UCSD-AML1 (cell line): ENCODE results near the gene MARF1.
"Not testable (repeated sequence)": the region's sequence is repeated elsewhere in the genome, so short reads cannot be mapped to it uniquely, and the experiment has no call there.

ENCODE experiments used
- DNase-seq: peaks from one replicate; lab custom pipeline; 2025; ENCODE audit not compliant: unreplicated experiment; lab: John Stamatoyannopoulos, UW

MARF1 gene, protein sequence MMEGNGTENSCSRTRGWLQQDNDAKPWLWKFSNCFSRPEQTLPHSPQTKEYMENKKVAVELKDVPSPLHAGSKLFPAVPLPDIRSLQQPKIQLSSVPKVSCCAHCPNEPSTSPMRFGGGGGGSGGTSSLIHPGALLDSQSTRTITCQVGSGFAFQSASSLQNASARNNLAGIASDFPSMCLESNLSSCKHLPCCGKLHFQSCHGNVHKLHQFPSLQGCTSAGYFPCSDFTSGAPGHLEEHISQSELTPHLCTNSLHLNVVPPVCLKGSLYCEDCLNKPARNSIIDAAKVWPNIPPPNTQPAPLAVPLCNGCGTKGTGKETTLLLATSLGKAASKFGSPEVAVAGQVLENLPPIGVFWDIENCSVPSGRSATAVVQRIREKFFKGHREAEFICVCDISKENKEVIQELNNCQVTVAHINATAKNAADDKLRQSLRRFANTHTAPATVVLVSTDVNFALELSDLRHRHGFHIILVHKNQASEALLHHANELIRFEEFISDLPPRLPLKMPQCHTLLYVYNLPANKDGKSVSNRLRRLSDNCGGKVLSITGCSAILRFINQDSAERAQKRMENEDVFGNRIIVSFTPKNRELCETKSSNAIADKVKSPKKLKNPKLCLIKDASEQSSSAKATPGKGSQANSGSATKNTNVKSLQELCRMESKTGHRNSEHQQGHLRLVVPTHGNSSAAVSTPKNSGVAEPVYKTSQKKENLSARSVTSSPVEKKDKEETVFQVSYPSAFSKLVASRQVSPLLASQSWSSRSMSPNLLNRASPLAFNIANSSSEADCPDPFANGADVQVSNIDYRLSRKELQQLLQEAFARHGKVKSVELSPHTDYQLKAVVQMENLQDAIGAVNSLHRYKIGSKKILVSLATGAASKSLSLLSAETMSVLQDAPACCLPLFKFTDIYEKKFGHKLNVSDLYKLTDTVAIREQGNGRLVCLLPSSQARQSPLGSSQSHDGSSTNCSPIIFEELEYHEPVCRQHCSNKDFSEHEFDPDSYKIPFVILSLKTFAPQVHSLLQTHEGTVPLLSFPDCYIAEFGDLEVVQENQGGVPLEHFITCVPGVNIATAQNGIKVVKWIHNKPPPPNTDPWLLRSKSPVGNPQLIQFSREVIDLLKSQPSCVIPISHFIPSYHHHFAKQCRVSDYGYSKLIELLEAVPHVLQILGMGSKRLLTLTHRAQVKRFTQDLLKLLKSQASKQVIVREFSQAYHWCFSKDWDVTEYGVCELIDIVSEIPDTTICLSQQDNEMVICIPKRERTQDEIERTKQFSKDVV (N-terminal part only)

DNA sequence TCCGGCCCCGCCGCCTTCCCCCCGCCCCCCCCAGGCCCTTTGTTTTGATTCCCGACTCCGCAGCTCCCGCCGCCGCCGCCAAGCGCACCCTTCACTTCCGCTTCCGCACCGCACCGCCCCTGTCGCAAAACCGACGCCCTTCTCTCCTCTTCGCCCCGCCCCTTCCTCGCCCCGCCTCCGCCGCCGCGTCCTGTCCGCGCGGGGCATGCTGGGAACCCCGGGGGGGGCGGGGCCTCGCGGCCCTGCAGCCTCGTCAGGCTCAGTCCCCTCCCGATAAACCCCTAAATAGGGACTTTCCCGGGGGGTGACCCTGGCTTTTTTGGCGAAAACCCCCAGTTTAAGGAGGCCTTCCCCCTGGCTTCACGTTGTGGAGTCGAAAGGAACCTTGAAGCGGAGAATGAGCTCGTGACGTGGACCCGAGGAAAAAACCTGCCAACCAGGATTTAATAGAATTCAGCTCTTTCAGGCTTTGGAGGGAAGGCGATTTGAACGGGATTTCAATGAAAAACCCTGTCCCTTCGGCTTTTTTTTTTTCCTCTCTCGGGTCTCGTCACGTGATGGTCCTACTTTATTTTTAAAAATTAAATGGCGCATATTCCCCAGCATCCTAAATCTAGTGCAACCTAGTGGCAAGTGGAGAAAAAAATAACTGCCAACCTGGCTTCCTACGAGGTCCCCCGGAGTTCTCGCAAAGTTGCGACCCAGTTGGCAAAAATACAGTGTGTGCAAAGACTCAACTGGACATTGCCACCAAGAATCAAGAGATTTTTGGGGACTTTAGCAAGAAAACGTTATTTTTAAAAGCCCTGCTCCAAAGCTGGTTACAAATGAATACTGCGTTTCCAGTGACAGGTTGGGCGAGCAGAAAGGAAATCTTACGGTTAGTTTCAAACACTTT lies at the start of gene MARF1:
MARF1 (minus strand) TSS at position 107 of the 898 bp plus-strand sequence. CDS start 3,921 bp downstream, outside the sequence.
- DNase-seq: peak; percentile 99

DNA sequence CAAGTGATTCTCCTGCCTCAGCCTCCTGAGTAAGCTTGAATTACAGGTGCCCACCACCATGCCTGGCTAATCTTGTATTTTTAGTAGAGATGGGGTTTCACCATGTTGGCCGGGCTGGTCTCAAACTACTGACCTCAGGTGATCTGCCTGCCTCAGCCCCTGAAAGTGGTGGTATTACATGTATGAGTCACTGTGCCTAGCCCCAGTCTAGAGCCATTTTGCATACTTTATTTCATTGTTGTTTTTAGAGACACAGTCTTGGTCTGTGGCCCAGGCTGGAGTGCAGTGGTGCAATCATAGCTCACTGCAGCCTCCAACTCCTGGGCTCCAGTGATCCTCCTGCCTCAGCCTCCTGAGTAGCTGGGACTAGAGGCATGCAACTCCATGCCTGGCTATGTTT lies 49.6 kb upstream of the MARF1 start:
- DNase-seq: not testable (repeated sequence)

DNA sequence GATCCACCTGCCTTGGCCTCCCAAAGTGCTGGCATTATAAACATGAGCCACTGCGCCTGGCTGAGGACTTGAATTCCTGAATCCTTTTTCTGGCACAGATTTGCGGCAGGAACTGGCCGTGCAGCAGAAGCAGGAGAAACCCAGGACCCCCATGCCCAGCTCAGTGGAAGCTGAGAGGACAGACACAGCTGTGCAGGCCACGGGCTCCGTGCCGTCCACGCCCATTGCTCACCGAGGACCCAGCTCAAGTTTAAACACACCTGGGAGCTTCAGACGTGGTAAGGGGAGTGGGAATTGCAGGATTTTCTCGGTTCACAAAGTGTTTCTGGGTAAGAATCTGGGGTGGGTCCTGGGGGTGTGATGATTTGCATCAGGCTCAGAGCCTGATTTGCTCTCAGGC lies 48.1 kb upstream of the MARF1 start:
- DNase-seq: no peak

DNA sequence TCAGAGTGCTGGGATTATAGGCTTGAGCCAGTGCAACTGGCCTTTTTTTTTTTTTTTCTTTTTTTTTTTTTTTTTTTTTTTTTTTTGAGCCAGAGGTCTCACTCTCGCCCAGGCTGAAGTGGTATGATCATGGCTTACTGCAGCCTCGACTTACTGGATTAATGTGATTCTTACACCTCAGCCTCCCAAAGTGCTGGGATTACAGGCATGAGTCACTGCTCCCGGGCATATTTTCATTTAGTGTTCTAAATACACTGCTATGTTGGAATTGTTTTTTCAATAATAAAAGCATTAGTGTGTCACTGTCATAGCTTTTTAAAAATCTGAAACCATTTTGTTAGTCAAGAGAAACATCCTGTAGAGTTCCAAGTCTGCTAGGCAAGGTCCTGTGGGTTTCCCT lies 47.3 kb upstream of the MARF1 start:
- DNase-seq: no peak

DNA sequence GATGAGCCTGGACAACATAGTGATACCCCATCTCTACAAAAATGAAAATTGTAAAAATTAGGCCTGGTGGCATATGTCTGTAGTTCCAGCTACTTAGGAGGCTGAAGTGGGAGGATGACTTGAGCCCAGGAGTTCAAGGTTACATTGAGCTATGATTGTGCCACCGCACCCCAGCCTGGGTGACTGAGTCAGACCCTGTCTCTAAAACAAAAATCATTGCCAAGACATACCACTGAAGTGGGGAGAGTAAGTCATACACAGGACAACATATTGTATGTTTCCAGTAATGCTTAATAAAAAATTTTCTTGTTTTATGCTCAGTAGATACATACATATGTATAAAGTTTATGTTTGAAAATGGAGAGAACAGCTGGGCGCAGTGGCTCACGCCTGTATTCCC lies 46.3 kb upstream of the MARF1 start:
- no peak for DNase-seq

DNA sequence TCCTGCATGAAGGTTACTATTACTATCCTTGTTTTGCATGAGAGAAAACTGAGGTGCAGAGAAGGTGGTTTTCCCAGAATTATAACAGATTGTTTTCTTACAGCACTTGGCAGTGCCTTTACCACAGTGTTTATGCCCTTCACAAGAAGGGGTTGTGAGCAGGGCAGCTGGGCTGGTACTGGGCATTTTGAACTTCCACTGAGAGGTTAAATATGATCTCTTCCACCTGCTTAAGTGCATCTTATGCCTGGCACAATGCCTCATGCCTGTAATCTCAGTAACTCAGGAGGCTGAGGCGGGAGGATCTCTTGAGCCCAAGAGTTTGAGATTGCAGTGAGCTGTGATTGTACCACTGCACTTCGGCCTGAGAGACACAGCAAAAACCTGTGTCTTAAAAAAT lies 43.3 kb upstream of the MARF1 start:
- no peak for DNase-seq

DNA sequence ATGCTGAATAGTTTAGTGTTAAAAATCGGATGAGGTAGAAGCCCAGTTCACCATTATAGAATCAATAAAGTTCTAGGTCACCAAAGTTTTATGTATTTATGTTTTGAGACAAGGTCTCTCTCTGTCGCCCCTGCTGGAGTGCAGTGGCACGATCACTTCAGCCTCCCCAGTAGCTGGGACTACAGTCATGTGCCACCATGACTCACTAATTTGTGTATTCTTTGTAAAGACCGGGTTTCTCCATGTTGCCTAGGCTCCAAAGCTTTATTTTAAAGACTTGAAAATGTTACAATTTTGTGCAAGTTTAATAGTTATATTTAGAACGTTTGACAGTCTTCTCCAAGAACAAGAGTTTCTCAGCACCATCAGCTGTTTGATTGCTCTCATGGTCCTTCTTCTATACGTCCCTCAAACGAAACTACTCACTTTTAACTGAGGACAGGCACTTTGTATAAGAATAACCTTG lies 39.2 kb upstream of the MARF1 start:
- peak; percentile 49 for DNase-seq

DNA sequence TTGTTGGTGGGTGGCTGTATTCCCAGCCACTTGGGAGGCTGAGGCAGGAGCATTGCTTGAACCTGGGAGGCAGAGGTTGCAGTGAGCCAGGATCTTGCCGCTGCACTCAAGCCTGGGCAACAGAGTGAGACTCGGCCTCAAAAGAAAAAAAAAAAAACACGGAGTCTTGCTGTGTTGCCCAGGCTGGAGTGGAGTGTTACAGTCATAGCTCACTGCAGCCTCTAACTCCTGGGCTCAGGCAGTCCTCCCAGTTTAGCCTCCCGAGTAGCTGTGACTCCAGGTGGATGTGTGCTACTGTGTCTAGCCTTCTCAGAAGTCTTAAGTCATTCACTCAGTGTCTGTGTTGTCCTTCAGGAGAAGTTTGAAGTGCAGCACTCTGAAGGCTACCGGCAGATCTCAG lies 34.5 kb upstream of the MARF1 start:
- DNase-seq: no peak

DNA sequence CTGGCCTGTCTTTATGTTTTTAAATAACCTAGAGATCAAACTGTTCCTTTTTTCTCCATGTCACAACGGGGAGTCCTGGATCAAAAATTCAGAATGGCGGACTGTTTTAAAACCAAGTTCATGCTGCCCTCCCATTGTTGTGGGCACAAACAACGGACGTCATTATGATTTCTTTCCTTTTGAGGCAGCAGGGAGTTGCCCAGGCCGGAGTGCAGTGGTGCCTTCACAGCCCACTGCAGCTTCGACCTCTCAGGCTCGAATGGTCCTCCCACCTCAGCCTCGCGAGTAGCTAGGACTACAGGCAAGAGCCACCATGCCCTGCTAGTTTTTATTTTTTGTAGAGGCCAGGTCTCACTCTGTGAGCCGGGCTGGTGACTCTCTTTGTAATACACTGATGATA lies 33.6 kb upstream of the MARF1 start:
- DNase-seq: no peak

DNA sequence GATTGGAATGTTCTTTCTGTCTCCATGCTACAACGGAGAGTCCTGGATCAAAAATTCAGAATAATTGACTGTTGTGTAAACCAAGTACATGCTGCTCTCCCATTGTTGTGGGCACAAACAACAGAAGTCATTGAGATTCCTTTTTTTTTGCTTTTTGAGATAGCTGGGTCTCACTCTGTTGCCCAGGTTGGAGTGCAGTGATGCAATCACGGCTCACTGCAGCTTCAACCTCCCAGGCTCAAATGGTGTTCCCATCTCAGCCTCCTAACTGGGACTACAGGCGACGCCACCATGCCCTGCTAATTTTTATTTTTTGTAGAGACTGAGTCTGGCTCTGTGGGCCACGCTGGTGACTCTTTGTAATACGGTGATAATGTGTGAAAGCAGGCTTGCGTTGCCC lies 31.6 kb upstream of the MARF1 start:
- DNase-seq: no peak

DNA sequence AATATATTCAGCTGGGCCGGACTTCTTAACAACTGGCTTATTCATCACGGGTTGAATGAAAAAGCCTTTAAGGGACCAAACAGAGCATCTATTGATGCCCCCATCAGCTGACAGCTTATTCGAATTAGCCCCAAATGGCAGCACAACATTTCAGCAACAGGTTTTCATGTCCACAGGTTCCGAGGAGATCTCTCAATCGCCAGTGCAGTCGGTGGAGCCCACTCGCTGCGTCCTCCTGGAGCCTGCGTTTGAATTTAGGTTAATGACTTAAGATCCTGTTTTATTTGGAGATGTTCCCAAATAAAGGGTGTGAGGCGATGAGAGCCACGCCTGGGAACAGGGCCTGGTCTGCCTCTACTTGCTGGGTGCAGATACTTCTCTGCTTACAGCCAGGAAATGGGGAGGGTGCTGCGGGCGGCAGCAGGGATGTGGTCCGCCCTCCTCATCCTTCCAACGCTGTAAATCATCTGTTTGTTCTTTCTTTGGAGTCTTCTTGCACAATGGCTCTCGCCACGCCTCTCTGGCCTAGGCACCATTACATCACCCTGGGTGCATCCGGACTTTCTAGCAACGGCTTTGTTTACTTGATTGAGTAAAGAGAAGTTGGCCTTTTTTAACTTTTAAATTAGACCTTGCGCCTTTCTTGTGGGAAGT lies 29.7 kb upstream of the MARF1 start:
- peak; percentile 89 for DNase-seq

DNA sequence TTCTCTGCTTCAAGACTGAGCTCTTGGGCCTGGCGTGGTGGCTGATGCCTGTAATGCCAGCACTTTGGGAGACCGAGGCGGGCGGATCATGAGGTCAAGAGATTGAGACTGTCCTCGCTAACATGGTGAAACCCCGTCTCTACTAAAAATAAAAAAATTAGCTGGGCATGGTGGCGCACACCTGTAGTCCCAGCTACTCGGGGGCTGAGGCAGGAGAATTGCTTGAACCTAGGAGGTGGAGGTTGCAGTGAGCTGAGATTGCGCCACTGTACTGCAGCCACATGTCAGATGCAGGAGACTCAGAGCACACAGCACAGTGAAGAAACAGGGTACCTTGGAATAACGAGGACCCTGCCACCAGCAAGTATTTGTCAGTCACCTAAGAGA lies 29.2 kb upstream of the MARF1 start:
- DNase-seq: not testable (repeated sequence)

DNA sequence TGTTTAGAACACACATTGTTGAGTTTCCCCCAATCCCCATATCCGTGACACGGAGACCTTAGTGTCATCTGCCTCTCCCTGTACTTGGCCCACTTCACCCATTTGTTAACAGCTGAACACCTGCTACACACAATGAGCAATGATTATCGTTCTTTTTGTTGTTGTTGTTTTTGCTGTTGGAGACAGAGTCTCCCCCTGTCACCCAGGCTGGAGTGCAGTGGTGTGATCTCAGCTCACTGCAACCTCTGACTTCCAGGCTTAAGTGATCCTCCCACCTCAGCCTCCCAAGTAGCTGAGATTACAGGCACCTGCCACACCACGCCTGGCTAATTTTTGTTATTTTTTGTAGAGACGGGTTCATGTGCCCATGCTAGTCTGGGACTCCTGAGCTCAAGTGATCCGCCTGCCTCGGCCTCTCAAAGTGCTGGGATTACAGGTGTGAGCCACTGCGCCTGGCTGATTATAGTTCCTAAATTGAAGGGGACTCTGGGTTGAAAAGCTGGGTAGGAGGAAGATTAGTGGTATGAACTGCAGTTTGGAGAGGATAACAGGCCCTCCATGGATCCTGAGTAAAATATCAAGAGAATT lies 28.7 kb upstream of the MARF1 start:
- DNase-seq: no peak

DNA sequence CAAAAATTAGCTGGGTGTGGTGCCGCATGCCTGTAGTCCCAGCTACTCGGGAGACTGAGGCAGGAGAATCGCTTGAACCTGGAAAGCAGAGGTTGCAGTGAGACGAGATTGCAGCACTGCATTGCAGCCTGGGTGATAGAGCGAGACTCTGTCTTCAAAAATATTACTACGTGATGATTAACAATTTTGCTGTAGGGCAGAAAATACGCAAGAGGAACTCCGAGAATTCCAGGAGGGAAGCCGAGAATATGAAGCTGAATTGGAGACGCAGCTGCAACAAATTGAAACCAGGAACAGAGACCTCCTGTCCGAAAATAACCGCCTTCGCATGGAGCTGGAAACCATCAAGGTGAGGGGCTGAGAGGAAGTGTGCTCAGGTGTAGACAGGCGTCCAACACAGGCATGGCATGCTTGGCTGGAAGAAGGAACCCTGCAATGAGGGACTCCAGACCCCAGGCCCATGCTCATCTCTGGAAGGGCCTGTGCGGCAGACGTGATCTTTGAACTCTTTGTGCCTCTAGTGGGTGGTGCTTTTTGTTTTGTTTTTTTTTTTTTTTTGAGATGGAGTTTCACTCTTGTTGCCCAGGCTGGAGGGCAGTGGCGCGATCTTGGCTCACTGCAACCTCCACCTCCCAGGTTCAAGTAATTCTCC lies 24.3 kb upstream of the MARF1 start:
- no peak for DNase-seq

DNA sequence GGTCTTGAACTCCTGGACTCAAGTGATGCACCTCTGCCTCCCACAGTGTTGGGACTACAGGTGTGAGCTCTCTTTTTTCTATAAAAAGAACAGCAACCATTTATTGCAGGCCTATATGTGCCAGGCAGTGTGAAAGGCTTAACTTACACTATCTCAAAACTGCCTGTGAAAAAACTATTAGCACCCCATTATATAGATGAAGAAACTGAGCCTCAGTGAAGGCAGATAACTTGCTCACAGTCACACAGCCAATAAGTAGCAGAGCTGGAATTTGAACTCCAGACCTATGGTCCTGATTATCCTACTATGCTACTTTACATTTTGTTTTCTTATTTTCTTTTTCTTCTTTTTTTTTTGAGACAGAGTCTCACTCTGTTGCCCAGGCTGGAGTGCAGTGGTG lies 22.2 kb upstream of the MARF1 start:
- DNase-seq: no peak

DNA sequence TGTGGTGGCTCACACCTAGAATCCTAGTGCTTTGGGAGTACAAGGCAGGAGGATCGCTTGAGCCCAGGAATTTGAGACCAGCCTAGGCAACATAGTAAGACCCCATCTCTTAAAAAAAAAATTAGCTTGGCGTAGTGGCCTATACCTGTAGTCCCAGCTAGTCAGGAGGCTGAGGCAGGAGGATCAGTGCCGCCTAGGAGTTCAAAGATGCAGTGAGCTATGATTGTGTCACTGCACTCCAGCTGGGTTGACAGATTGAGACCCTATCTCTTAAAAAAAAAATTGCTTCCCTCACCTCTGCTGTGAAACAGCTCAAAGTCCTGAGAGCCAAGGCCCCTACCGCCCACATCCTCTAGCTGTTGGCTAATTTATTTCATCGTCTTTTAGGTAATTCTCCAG lies 17.2 kb upstream of the MARF1 start:
- DNase-seq: no peak

DNA sequence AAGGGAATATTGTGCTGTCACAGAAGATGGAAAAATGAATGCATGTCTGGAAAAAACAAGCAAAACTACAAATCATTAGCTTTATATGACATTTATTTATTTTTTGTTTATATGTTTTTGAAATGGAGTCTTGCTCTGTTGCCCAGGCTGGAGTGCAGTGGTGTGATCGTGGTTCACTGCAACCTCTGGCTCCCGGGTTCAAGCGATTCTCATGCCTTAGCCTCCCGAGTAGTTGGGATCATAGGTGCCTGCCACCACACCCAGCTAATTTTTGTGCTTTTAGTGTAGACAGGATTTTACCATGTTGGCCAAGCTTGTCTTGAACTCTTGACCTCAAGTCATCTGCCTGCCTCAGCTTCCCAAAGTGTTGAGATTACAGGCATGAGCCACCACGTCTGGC lies 15.6 kb upstream of the MARF1 start:
- no peak for DNase-seq

DNA sequence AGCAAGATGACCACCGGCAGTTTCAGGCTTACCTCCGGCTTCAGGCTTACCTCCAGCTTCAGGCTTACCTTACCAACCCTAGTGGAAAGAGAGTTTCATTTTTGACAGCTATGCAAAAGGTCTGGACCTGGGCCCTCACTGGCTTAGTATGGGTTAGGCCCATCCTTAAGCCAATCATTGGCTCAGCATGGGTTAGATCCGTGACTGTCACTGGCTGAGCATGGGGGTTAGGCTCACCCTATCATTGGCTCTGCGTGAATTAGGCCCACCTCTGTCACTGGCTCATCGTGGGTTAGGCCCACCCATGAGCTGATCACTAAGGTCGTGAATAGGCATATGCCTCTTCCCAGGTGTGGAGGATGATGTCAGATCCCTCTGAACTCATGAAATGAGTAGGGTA lies 15.2 kb upstream of the MARF1 start:
- no peak for DNase-seq

DNA sequence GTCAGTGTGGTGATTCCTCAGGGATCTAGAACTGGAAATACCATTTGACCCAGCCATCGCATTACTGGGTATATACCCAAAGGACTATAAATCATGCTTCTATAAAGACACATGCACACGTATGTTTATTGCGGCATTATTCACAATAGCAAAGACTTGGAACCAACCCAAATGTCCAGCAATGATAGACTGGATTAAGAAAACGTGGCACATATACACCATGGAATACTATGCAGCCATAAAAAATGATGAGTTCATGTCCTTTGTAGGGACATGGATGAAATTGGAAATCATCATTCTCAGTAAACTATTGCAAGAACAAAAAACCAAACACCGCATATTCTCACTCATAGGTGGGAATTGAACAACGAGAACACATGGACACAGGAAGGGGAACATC lies 12.6 kb upstream of the MARF1 start:
- not testable (repeated sequence) for DNase-seq
